ENCODE measurements around the gene TARS2.

- TF ChIP-seq HDAC6 (IDR thresholded peaks at IDR 0.05; ENCODE audit: low read depth, low read length) (no peak), RAD21 (CRISPR knock-in tag; IDR thresholded peaks at IDR 0.05) (no peak), PBX3 (CRISPR knock-in tag; IDR thresholded peaks at IDR 0.05; ENCODE audit: borderline replicate concordance) (no peak), CTCF (CRISPR knock-in tag; IDR thresholded peaks at IDR 0.05) (no peak), XRCC5 (optimal IDR thresholded peaks at IDR 0.05; ENCODE audit: low read length) (no peak), NBN (conservative IDR thresholded peaks at IDR 0.05) (no peak), ZNF891 (CRISPR knock-in tag; IDR thresholded peaks at IDR 0.05) (no peak), PHF20 (CRISPR knock-in tag; IDR thresholded peaks at IDR 0.05) (no peak)
Measured at GRCh38 chr1:150544204-150544603, 57.0 kb downstream of the TARS2 start.
